Effector memory CD4-positive, alpha-beta T cell (primary cell): ENCODE data around the gene LMLN.

Experiments used
- DNase-seq, 3 donors: peaks; one replicate each; pipeline ENCODE4 v3.0.0-alpha.2; 2020
- H3K27ac ChIP-seq: 2 replicates; pipeline ENCODE4 v1.7.0; 2013; ENCODE audit warnings: mild to moderate bottlenecking, low read length, moderate library complexity; ENCODE audit not compliant: insufficient read depth, poor library complexity, severe bottlenecking
- H3K27me3 ChIP-seq: replicated peaks from 2 replicates; pipeline ENCODE4 v1.7.0; 2013; ENCODE audit warnings: mild to moderate bottlenecking, low read length; ENCODE audit not compliant: insufficient read depth, control insufficient read depth, poor library complexity, severe bottlenecking
- H3K36me3 ChIP-seq: 2 replicates; pipeline ENCODE4 v1.7.0; 2013; ENCODE audit warnings: mild to moderate bottlenecking, low read length, moderate library complexity; ENCODE audit not compliant: control insufficient read depth, insufficient read depth
- H3K4me1 ChIP-seq: 2 replicates; pipeline ENCODE4 v1.7.0; 2013; ENCODE audit warnings: low read length, mild to moderate bottlenecking; ENCODE audit not compliant: control insufficient read depth, insufficient read depth, poor library complexity, severe bottlenecking
- H3K4me3 ChIP-seq: 2 replicates; pipeline ENCODE4 v1.7.0; 2013; ENCODE audit warnings: low read length, low read depth, mild to moderate bottlenecking; ENCODE audit not compliant: insufficient read depth, poor library complexity, severe bottlenecking
- H3K9me3 ChIP-seq: 2 replicates; pipeline ENCODE4 v1.7.0; 2013; ENCODE audit warnings: mild to moderate bottlenecking, low read length, moderate library complexity; ENCODE audit not compliant: control insufficient read depth

The LMLN gene

DNA sequence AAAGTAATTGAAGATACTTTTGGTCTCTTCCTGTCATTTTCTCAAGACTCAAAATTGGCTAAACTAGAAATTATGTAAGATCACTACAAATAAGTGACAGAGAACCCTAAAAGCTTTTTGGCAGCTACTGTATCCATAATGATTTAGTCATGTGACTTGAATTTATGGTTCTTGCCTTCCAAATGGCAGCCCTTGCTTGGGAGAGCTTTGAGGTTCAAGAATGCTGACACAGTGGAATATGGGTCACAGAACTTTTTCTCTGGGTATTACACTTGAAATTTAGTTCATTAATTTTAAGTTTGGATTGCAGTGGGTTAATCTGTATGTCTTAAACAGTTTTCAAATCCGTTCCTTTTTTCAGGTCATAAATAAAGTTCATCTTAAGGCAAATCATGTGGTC is 14.0 kb downstream of the LMLN start:
- DNase-seq = no peak
- Histone ChIP-seq H3K36me3 (no peaks in the 10 kb centered on the region), H3K27ac (no peak overlapping the region), H3K4me3 (no peak overlapping the region), H3K27me3 (no peaks in the 10 kb centered on the region), H3K9me3 (no peaks in the 10 kb centered on the region), H3K4me1 (no peaks in the 10 kb centered on the region)

DNA sequence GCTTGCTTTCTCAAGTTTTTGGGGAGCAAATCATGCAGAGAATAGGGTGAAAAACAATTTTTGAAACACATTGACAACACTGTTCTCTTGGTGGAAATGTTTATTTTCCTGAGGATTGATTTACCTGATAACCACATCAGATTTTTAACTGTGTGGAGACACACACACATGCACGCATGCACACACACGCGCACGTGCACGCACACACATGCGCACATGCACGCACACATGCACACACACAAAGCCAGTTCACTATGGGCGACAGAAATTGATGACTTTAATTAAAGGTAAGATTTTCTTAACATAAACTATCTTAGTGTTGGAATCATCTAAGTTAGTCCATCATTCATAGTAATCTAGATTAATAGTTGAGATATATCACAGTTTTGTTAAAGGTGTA is 15.3 kb downstream of the LMLN start:
- no peak for DNase-seq
- H3K9me3 ChIP-seq = no peaks in the 10 kb centered on the region
- H3K27ac ChIP-seq = no peak overlapping the region
- H3K36me3 ChIP-seq = no peaks in the 10 kb centered on the region
- H3K4me1 ChIP-seq = no peaks in the 10 kb centered on the region
- H3K4me3 ChIP-seq = no peak overlapping the region
- no peaks in the 10 kb centered on the region for H3K27me3 ChIP-seq

DNA sequence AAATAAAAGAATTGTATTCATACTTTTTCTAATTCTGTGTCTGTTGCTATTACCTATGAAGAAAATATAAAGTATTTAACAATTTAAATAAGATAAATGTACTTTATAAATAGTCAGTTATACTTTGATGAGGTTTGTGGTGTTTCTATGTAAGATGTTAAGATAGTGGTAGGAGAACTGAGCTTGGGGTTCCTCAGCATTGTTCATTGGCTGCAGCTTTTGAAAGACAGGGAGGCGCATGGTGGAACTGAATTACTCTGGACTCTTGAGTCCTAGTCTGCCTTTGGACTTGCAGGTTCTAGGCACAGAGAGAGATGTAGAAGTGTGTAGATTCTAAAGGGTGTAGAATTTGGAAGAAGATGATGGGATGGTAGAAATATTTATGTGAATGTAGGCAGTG is 23.1 kb downstream of the LMLN start:
- DNase-seq = no peak
- H3K27ac ChIP-seq = no peak overlapping the region
- H3K4me3 ChIP-seq = no peak overlapping the region
- no peaks in the 10 kb centered on the region for H3K36me3 ChIP-seq
- no peaks in the 10 kb centered on the region for H3K27me3 ChIP-seq
- H3K9me3 ChIP-seq = no peaks in the 10 kb centered on the region
- H3K4me1 ChIP-seq = no peaks in the 10 kb centered on the region

DNA sequence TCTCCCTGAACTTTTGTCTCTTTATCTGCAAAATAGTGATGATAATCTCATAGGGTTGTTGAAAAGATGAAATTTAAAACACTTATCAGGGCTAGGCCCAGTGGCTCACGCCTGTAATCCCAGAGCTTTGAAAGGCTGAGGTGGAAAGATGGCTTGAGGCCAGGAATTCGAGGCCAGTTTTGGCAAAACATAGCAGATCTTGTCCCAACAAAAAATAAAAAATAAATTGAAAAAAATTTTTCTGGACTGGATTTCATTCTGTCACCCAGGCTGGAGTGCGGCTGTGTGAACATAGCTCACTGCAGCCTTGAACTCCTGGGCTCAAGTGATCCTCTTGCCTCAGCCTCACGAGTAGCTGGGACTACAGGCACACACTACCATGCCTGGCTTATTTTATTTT is 29.6 kb downstream of the LMLN start:
- Histone ChIP-seq H3K27me3 (no peaks in the 10 kb centered on the region), H3K4me3 (no peak overlapping the region), H3K36me3 (no peaks in the 10 kb centered on the region), H3K4me1 (no peaks in the 10 kb centered on the region), H3K9me3 (no peaks in the 10 kb centered on the region), H3K27ac (no peak overlapping the region)
- no peak for DNase-seq

DNA sequence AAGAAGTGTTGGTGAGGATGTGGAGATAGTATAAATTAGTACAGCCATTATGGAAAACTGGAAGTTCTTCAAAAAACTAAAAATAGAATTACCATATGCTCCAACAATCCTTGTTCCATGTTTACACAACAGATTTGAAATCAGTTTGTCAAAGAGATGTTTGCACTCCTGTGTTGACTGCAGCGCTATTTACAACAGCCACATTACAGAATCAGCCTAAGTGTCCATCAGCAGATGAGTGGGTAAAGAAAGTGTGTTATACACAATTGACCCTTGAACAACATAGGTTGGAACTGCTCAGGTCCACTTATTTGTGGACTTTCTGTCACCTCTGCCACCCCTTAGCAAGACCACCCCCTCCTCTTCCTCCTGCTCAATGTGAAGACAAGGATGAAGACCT is 34.7 kb downstream of the LMLN start:
- Histone ChIP-seq H3K27ac (no peak overlapping the region), H3K4me3 (no peak overlapping the region), H3K36me3 (no peaks in the 10 kb centered on the region), H3K27me3 (no peaks in the 10 kb centered on the region), H3K4me1 (no peaks in the 10 kb centered on the region), H3K9me3 (no peaks in the 10 kb centered on the region)
- no peak for DNase-seq

DNA sequence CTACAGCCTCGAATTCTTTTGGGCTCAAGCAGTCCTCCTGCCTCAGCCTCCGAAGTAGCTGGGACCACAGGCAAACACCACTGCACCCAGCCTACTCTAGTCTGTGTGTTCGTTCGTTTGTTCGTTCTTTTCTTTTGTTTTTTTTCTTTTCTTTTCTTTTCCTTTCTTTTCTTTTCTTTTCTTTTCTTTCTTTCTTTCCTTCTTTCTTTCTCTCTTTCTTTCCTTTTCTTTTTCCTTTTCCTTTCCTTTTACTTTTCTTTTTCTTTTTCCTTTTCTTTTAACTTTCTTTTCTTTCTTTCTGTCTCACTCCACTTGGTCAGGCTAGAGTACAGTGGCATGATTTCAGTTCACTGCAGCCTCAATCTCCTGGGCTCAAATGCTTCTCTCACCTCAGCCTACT is 36.8 kb downstream of the LMLN start:
- no peaks in the 10 kb centered on the region for H3K27me3 ChIP-seq
- no peaks in the 10 kb centered on the region for H3K4me1 ChIP-seq
- H3K4me3 ChIP-seq = no peak overlapping the region
- no peaks in the 10 kb centered on the region for H3K36me3 ChIP-seq
- H3K27ac ChIP-seq = no peak overlapping the region
- DNase-seq = no peak
- H3K9me3 ChIP-seq = no peaks in the 10 kb centered on the region

DNA sequence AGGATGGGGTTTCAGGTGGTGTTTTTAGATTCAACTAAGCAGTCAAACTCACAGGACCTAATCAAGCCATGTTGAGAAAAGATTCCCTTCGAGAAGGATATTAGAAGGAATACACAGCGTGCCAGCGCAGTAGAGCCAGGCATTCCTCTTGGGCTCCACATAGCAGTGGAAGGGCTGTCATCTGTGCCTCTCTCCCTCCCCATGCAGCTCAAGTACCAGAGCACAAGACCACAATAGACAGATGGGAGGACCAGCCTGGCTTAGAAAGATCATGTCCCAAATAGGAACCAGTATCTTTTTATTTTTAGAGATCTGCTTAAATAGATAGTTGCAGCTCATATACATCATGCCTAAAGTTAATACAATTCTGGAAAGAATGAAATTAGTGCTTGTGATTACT is 37.9 kb downstream of the LMLN start:
- Histone ChIP-seq H3K4me3 (no peak overlapping the region), H3K27ac (no peak overlapping the region), H3K36me3 (no peaks in the 10 kb centered on the region), H3K4me1 (no peaks in the 10 kb centered on the region), H3K27me3 (no peaks in the 10 kb centered on the region), H3K9me3 (no peaks in the 10 kb centered on the region)
- DNase-seq = no peak

DNA sequence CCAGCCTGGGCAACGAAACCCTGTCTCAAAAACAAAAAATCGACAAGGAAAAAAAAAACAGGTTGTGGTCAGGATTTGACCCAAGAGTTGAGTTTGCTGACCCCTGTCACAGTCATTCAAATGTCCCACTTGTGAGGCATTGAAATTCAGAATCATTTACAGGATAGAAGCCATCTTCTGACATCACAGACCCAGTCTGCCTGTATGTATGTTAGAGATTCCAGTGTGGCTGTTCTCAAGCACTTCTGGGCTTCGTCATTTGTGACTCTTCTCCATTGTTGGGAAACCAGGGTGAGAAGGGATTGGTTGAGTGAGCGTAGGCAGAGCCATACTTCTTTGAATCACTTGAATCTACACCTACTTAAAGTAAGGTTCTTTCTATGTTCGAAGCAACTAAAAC is 57.1 kb downstream of the LMLN start:
- Histone ChIP-seq H3K4me3 (no peak overlapping the region), H3K27ac (no peak overlapping the region), H3K4me1 (no peaks in the 10 kb centered on the region), H3K36me3 (no peaks in the 10 kb centered on the region), H3K27me3 (no peaks in the 10 kb centered on the region), H3K9me3 (no peaks in the 10 kb centered on the region)
- DNase-seq = no peak

DNA sequence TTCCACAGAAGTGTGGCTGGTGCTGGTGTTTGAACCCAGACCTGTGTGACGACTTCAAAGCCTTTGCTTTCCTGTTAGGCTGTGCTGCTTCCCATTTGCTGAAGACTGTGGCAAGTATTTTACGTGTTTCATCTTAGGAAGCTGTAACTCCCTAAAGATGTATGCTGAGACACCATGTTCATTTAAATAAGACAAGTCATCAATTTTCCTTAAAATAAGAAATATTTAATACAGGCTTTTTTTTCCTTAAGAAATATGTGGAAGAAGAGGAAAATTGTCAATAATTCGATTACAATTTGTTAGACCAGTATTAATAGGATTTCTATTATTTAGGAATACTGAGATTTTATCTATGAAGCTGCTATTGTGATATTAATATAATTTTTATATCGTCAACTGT is 58.4 kb downstream of the LMLN start:
- H3K4me1 ChIP-seq = no peaks in the 10 kb centered on the region
- no peak overlapping the region for H3K27ac ChIP-seq
- H3K27me3 ChIP-seq = no peaks in the 10 kb centered on the region
- no peaks in the 10 kb centered on the region for H3K9me3 ChIP-seq
- H3K4me3 ChIP-seq = no peak overlapping the region
- no peak for DNase-seq
- no peaks in the 10 kb centered on the region for H3K36me3 ChIP-seq

DNA sequence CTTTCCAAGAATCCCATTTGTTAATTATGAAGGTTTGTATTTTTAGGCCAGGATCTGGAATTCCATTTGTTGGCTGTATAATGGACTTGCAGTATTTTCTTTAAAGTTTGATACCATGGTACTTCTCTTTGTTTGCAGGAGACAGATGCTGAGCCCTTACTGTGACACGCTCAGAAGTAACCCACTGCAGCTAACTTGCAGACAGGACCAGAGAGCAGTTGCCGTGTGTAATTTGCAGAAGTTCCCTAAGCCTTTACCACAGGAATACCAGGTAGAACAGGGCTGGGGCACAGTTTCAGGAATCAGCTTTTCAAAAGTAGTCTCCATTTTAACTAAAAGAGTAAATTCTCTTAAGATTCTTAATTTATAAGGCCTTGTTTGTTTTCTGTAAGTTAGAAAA is 59.1 kb downstream of the LMLN start:
- no peak overlapping the region for H3K4me3 ChIP-seq
- H3K27ac ChIP-seq = no peak overlapping the region
- no peaks in the 10 kb centered on the region for H3K9me3 ChIP-seq
- DNase-seq = no peak
- no peaks in the 10 kb centered on the region for H3K4me1 ChIP-seq
- no peaks in the 10 kb centered on the region for H3K36me3 ChIP-seq
- no peaks in the 10 kb centered on the region for H3K27me3 ChIP-seq

DNA sequence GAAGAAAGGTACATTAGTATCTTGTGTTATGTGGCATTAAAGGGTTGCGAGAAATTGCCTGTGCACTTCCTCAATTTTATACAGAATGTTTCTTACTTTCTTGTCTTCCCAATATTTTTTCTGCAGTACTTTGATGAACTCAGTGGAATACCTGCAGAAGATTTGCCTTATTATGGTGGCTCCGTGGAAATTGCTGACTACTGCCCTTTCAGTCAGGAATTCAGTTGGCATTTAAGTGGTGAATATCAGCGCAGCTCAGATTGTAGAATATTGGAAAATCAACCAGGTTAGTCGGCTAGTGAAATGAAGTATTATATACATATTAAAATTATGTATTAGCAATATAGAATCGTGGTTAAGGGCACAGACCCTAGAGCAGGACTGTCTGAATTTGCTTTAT is 61.3 kb downstream of the LMLN start:
- Histone ChIP-seq H3K4me1 (no peaks in the 10 kb centered on the region), H3K27ac (no peak overlapping the region), H3K27me3 (no peaks in the 10 kb centered on the region), H3K36me3 (no peaks in the 10 kb centered on the region), H3K9me3 (no peaks in the 10 kb centered on the region), H3K4me3 (no peak overlapping the region)
- DNase-seq = no peak
